Hepatocyte (in vitro differentiated cells): ENCODE data around the gene RBFOX2. TPM values are rescaled to one million over a fixed set of nuclear protein-coding genes. Genes with fewer than 3 reads are reported as not detected.

Experiments used
- DNase-seq: peaks from one replicate; pipeline ENCODE4 v3.0.0-alpha.2; 2016; ENCODE audit warnings: low spot score
- H2AFZ ChIP-seq: fragments of 200-600 bp; sonication (generic); 2 replicates; pipeline ENCODE4 v1.6.0; 2016; ENCODE audit warnings: antibody characterized with exemption, mild to moderate bottlenecking
- H3K27ac ChIP-seq: fragments of 200-600 bp; sonication (generic); 2 replicates; pipeline ENCODE4 v1.5.1; 2016; ENCODE audit warnings: mild to moderate bottlenecking
- H3K27me3 ChIP-seq: fragments of 200-600 bp; sonication (generic); 2 replicates; pipeline ENCODE4 v1.6.1; 2016
- H3K36me3 ChIP-seq: fragments of 200-600 bp; sonication (generic); replicated peaks from 2 replicates; pipeline ENCODE4 v1.5.1; 2016; ENCODE audit warnings: low read depth; ENCODE audit not compliant: insufficient read depth
- H3K4me1 ChIP-seq: fragments of 200-600 bp; sonication (generic); 2 replicates; pipeline ENCODE4 v1.5.1; 2016; ENCODE audit warnings: mild to moderate bottlenecking, moderate library complexity; ENCODE audit not compliant: insufficient read depth
- H3K4me2 ChIP-seq: fragments of 200-600 bp; sonication (generic); 2 replicates; pipeline ENCODE4 v1.6.0; 2016
- H3K4me3 ChIP-seq: fragments of 200-600 bp; sonication (generic); 2 replicates; pipeline ENCODE4 v1.5.1; 2016; ENCODE audit warnings: mild to moderate bottlenecking
- H3K79me2 ChIP-seq: fragments of 200-600 bp; sonication (generic); 2 replicates; pipeline ENCODE4 v1.6.0; 2017; ENCODE audit warnings: mild to moderate bottlenecking
- H3K9me2 ChIP-seq: fragments of 200-600 bp; sonication (generic); replicated peaks from 2 replicates; pipeline ENCODE4 v1.6.0; 2017; ENCODE audit warnings: mild to moderate bottlenecking; ENCODE audit not compliant: insufficient read depth
- H3K9me3 ChIP-seq: fragments of 200-600 bp; sonication (generic); 2 replicates; pipeline ENCODE4 v1.5.1; 2016; ENCODE audit warnings: low read depth, mild to moderate bottlenecking
- H4K20me1 ChIP-seq: fragments of 200-600 bp; sonication (generic); 2 replicates; pipeline ENCODE4 v1.6.0; 2016; ENCODE audit warnings: mild to moderate bottlenecking; ENCODE audit not compliant: insufficient read depth, poor library complexity, severe bottlenecking
- EZH2 ChIP-seq: fragments of 200-600 bp; sonication (generic); IDR thresholded peaks from 2 replicates; pipeline ENCODE4 v1.6.1; 2016; ENCODE audit warnings: antibody characterized with exemption, mild to moderate bottlenecking, borderline replicate concordance
- EZH2phosphoT487 ChIP-seq: fragments of 200-600 bp; sonication (generic); IDR thresholded peaks from one replicate; pipeline ENCODE4 v1.6.1; 2018; ENCODE audit warnings: antibody characterized with exemption, mild to moderate bottlenecking, low read depth, moderate library complexity; ENCODE audit not compliant: unreplicated experiment, severe bottlenecking
- WGBS: methylation state at CpG from one replicate; pipeline ENCODE4 v1.1.6; 2016; ENCODE audit warnings: low lambda C conversion rate; ENCODE audit errors: missing lambda C conversion rate; 5-methylcytosine and 5-hydroxymethylcytosine counted together
- polyA plus RNA-seq: library from polyadenylated mRNA; unstranded; fragments of >200 nt; fragmentation: Nextera tagmentation; extraction: Ambion mirVana; gene quantifications from 2 replicates; pipeline ENCODE4 v1.2.1, GENCODE V29; 2016
- total RNA-seq: library from RNA; depleted of rRNA; stranded (reverse); fragments of >200 nt; gene quantifications from 2 replicates; pipeline ENCODE4 v1.2.3, GENCODE V29; 2014
- TF ChIP-seq, protein P1 (sequence below): fragments of 200-600 bp; sonication (generic); IDR thresholded peaks from 2 replicates; pipeline ENCODE4 v1.5.1; 2016; ENCODE audit warnings: antibody characterized with exemption, mild to moderate bottlenecking; ENCODE audit not compliant: poor library complexity

RBFOX2 gene
- total and polyA plus RNA-seq, 2 experiments from 2014 or later = 76.7 to 133 TPM

DNA sequence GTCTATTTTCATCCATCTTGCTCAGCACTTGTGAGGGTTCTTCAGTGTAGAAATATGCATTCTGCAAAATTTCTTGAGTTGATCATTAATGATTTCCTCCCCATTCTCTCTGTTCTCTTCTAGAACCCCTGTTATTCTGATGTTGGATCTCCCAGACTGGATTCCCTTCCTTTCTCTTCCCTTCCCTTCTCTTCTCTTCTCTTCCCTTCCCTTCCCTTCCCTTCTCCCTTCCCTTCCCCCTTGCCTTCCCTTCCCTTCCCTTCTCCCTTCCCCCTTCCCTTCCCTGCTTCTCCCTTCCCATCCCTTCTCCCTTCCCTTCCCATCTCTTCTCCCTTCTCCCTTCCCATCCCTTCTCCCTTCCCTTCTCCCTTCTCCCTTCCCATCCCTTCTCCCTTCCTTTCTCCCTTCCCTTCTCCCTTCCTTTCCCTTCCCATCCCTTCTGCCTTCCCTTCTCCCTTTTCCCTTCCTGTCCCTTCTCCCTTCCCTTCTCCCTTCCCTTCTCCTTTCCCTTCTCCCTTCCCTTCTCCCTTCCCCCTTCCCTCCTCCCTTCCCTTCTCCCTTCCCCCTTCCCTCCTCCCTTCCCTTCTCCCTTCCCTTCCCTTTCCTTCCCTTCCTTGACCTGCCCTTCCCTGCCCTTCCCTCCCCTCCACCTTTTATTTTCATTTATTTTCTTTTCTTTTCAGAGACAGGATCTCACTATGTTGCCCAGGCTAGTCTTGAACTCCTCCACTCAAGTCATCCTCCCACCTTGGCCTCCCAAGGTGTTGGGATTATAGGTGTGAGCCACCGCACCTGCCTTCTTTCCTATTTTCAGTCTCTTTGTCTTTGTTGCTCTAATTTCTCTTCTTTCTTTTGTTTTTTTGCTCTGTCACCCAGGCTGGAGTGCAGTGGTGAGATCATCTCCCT, 24.9 kb upstream of the RBFOX2 start:
- no peak overlapping the region for H3K4me3 ChIP-seq
- no peaks in the 10 kb centered on the region for H3K9me2 ChIP-seq
- peaks cover 16% of the 10 kb centered on the region for H3K4me1 ChIP-seq
- H3K36me3 ChIP-seq = no peaks in the 10 kb centered on the region
- no peak overlapping the region for H3K4me2 ChIP-seq
- peak overlapping the region; percentile 45 for H3K27ac ChIP-seq
- no peaks in the 10 kb centered on the region for H3K79me2 ChIP-seq
- no peaks in the 10 kb centered on the region for H4K20me1 ChIP-seq
- 100% methylated on average over 1 of the region's 1 CpG for WGBS
- no peak for DNase-seq
- H2AFZ ChIP-seq = no peak overlapping the region
- no peaks in the 10 kb centered on the region for H3K9me3 ChIP-seq
- TF ChIP-seq EZH2 (no peak), EZH2phosphoT487 (no peak)
- TF ChIP-seq, protein P1, sequence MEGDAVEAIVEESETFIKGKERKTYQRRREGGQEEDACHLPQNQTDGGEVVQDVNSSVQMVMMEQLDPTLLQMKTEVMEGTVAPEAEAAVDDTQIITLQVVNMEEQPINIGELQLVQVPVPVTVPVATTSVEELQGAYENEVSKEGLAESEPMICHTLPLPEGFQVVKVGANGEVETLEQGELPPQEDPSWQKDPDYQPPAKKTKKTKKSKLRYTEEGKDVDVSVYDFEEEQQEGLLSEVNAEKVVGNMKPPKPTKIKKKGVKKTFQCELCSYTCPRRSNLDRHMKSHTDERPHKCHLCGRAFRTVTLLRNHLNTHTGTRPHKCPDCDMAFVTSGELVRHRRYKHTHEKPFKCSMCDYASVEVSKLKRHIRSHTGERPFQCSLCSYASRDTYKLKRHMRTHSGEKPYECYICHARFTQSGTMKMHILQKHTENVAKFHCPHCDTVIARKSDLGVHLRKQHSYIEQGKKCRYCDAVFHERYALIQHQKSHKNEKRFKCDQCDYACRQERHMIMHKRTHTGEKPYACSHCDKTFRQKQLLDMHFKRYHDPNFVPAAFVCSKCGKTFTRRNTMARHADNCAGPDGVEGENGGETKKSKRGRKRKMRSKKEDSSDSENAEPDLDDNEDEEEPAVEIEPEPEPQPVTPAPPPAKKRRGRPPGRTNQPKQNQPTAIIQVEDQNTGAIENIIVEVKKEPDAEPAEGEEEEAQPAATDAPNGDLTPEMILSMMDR = no peak
- no peaks in the 10 kb centered on the region for H3K27me3 ChIP-seq

DNA sequence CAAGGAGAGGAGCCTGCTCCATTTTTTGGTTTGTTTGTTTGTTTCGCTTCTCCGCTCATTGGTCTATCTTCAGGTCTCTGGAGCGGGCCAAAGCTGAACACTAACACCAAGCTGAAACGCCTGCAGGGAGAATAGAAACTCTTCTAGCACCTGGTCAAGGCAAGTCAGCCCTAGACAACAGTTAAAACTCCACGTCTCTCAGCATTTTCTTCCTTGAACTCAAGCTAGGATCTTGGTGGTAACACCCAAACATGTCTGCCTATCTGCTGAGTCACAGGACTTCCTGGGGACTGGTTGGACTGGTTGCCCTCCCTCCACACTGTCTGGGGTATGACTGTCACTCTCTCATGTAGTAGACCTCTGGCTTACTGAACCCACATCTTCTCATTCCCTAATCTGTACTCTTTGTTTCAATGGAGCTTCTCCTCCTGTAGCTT, 23.9 kb upstream of the RBFOX2 start:
- TF ChIP-seq EZH2phosphoT487 = no peak
- TF ChIP-seq, protein P1 = no peak
- Histone ChIP-seq H3K4me1 (peaks cover 16% of the 10 kb centered on the region), H4K20me1 (no peaks in the 10 kb centered on the region), H2AFZ (peak overlapping the region; percentile 26), H3K36me3 (no peaks in the 10 kb centered on the region), H3K27me3 (no peaks in the 10 kb centered on the region), H3K79me2 (no peaks in the 10 kb centered on the region), H3K27ac (peak overlapping the region; percentile 67), H3K9me2 (no peaks in the 10 kb centered on the region), H3K9me3 (no peaks in the 10 kb centered on the region), H3K4me2 (no peak overlapping the region), H3K4me3 (no peak overlapping the region)
- DNase-seq = peak; percentile 57
- WGBS = 82% methylated on average over 5 of the region's 5 CpGs

DNA sequence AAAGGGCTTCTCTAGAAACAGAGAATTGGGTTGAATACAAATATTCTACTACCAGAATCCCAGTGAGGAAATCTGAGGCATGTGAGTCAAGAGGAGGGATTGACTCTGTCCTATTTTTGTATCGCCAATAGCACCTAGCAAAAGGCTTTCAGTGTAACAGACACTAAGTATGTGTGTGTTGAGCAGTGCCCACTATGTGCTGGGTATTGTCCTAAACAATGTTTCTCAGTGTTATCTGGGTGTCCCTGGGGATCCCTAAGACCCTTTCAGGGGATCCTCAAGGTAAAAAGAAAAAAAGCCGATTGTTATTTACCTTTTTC, 21.0 kb upstream of the RBFOX2 start:
- TF ChIP-seq EZH2 (no peak), EZH2phosphoT487 (no peak)
- TF ChIP-seq, protein P1 = no peak
- H3K9me2 ChIP-seq = no peaks in the 10 kb centered on the region
- H3K4me2 ChIP-seq = no peak overlapping the region
- no peaks in the 10 kb centered on the region for H3K9me3 ChIP-seq
- no peak overlapping the region for H3K27ac ChIP-seq
- H3K27me3 ChIP-seq = no peaks in the 10 kb centered on the region
- H4K20me1 ChIP-seq = no peaks in the 10 kb centered on the region
- no peak overlapping the region for H2AFZ ChIP-seq
- no peaks in the 10 kb centered on the region for H3K79me2 ChIP-seq
- WGBS = 94% methylated on average over 2 of the region's 2 CpGs
- H3K4me1 ChIP-seq = peaks cover 7% of the 10 kb centered on the region
- no peak overlapping the region for H3K4me3 ChIP-seq
- no peaks in the 10 kb centered on the region for H3K36me3 ChIP-seq
- DNase-seq = no peak
